VCaP (cell line): Measurements from ENCODE around the gene KCNAB2.

Experiments
- H3K27ac ChIP-seq: fragments of 450-650 bp; 2 replicates; pipeline ENCODE4 v1.5.1; 2017
- CTCF ChIP-seq: fragments of 450-650 bp; conservative IDR thresholded peaks from 2 replicates; pipeline ENCODE4 v1.5.1; 2017; ENCODE audit warnings: mild to moderate bottlenecking, moderate library complexity

KCNAB2 gene

GRCh38 chr1:6117064-6117463 is 71.4 kb downstream of the KCNAB2 start:
- no peak for TF ChIP-seq CTCF
- no peak overlapping the region for H3K27ac ChIP-seq

- no peak overlapping the region for H3K27ac ChIP-seq
- TF ChIP-seq CTCF: no peak
Measured at GRCh38 chr1:6117624-6118023, 71.9 kb downstream of the KCNAB2 start.

- no peak for TF ChIP-seq CTCF
- no peak overlapping the region for H3K27ac ChIP-seq
Measured at GRCh38 chr1:6118415-6118814, 72.7 kb downstream of the KCNAB2 start.

GRCh38 chr1:6121021-6121421 is 75.3 kb downstream of the KCNAB2 start:
- TF ChIP-seq CTCF: no peak

GRCh38 chr1:6121651-6122370 is 76.1 kb downstream of the KCNAB2 start:
- no peak for TF ChIP-seq CTCF

More at GRCh38 chr1:6121021-6121421, 75.3 kb downstream of the KCNAB2 start:
- no peak overlapping the region for H3K27ac ChIP-seq

GRCh38 chr1:6123083-6123482 is 77.4 kb downstream of the KCNAB2 start:
- H3K27ac ChIP-seq: no peak overlapping the region
- no peak for TF ChIP-seq CTCF

More at GRCh38 chr1:6121651-6122370, 76.1 kb downstream of the KCNAB2 start:
- no peak overlapping the region for H3K27ac ChIP-seq

GRCh38 chr1:6123816-6124215 is 78.1 kb downstream of the KCNAB2 start:
- H3K27ac ChIP-seq: no peak overlapping the region
- TF ChIP-seq CTCF: no peak
